Glomerular visceral epithelial cell (primary cell): ENCODE measurements around the gene GARRE1.
"Not testable (repeated sequence)": the region's sequence is repeated elsewhere in the genome, so short reads cannot be mapped to it uniquely, and the experiment has no call there.

ENCODE experiments used
- DNase-seq: peaks from one replicate; pipeline ENCODE4 v3.0.0-alpha.2; 2016; ENCODE audit errors: extremely low spot score

GARRE1 gene

GRCh38 chr19:34257559-34257924 lies 3.2 kb downstream of the GARRE1 start:
- no peak for DNase-seq

- no peak for DNase-seq
Measured at GRCh38 chr19:34259367-34260095, 5.2 kb downstream of the GARRE1 start.

GRCh38 chr19:34260771-34261173 lies 6.4 kb downstream of the GARRE1 start:
- DNase-seq = no peak

GRCh38 chr19:34261334-34262109 lies 7.2 kb downstream of the GARRE1 start:
- DNase-seq = no peak

GRCh38 chr19:34263745-34264237 lies 9.4 kb downstream of the GARRE1 start:
- no peak for DNase-seq

GRCh38 chr19:34265221-34265650 lies 10.9 kb downstream of the GARRE1 start:
- DNase-seq = no peak

- no peak for DNase-seq
Measured at GRCh38 chr19:34269081-34269480, 14.7 kb downstream of the GARRE1 start.

- no peak for DNase-seq
Measured at GRCh38 chr19:34269489-34269888, 15.1 kb downstream of the GARRE1 start.

GRCh38 chr19:34269968-34270621 lies 15.7 kb downstream of the GARRE1 start:
- DNase-seq = peak; percentile 71

GRCh38 chr19:34273121-34273520 lies 18.8 kb downstream of the GARRE1 start:
- DNase-seq = no peak

- DNase-seq = no peak
Measured at GRCh38 chr19:34274284-34274826, 20.0 kb downstream of the GARRE1 start.

- DNase-seq = peak; percentile 39
Measured at GRCh38 chr19:34274827-34275625, 20.7 kb downstream of the GARRE1 start.

GRCh38 chr19:34275705-34276104 lies 21.4 kb downstream of the GARRE1 start:
- no peak for DNase-seq

GRCh38 chr19:34276614-34277013 lies 22.3 kb downstream of the GARRE1 start:
- DNase-seq = no peak

- no peak for DNase-seq
Measured at GRCh38 chr19:34277244-34277643, 22.9 kb downstream of the GARRE1 start.

GRCh38 chr19:34278783-34279182 lies 24.4 kb downstream of the GARRE1 start:
- DNase-seq = no peak

GRCh38 chr19:34281444-34281843 lies 27.1 kb downstream of the GARRE1 start:
- DNase-seq = not testable (repeated sequence)

- DNase-seq = no peak
Measured at GRCh38 chr19:34282611-34283519, 28.5 kb downstream of the GARRE1 start.

- no peak for DNase-seq
Measured at GRCh38 chr19:34284505-34284904, 30.2 kb downstream of the GARRE1 start.

GRCh38 chr19:34287662-34288140 lies 33.3 kb downstream of the GARRE1 start:
- no peak for DNase-seq
